GM13977 (cell line): ENCODE data around the gene IL1RAPL1.

Experiments
- DNase-seq: peaks from one replicate; pipeline ENCODE4 v3.0.0; 2012; ENCODE audit warnings: low spot score
- CTCF ChIP-seq: IDR thresholded peaks from 2 replicates; pipeline ENCODE4 v1.5.1; 2012; ENCODE audit warnings: mild to moderate bottlenecking, control low read depth; ENCODE audit not compliant: insufficient read depth; ENCODE audit errors: extremely low read depth, missing control alignments
- in situ Hi-C: fragments of 300-500 bp; cut with MboI; formaldehyde crosslinking; loops from one replicate; pipeline ENCODE4 v1.12.0; 2022; ENCODE audit warnings: low sequenced_read_pairs, low pct_unique_long_range_greater_than_20kb, mixed read lengths, inconsistent platforms; ENCODE audit not compliant: unreplicated experiment

The IL1RAPL1 gene

GRCh38 chrX:28675173-28675572 lies 87.9 kb downstream of the IL1RAPL1 start:
- no peak for TF ChIP-seq CTCF
- in situ Hi-C loops, result no loop called here
- DNase-seq, result no peak

GRCh38 chrX:28693101-28693500 lies 105.9 kb downstream of the IL1RAPL1 start:
- no peak for DNase-seq
- TF ChIP-seq CTCF, result no peak
- in situ Hi-C loops, result no loop called here

- in situ Hi-C loops, result no loop called here
- TF ChIP-seq CTCF, result no peak
- no peak for DNase-seq
Measured at GRCh38 chrX:28697732-28698131, 110.5 kb downstream of the IL1RAPL1 start.

- no peak for DNase-seq
- in situ Hi-C loops, result no loop called here
- peak; percentile 5 for TF ChIP-seq CTCF
Measured at GRCh38 chrX:28701222-28701621, 114.0 kb downstream of the IL1RAPL1 start.

GRCh38 chrX:28706964-28707363 lies 119.7 kb downstream of the IL1RAPL1 start:
- no peak for DNase-seq
- no peak for TF ChIP-seq CTCF
- in situ Hi-C loops, result no loop called here

GRCh38 chrX:28709421-28709820 lies 122.2 kb downstream of the IL1RAPL1 start:
- in situ Hi-C loops, result no loop called here
- DNase-seq, result no peak
- no peak for TF ChIP-seq CTCF

- no peak for TF ChIP-seq CTCF
- DNase-seq, result no peak
- in situ Hi-C loops, result no loop called here
Measured at GRCh38 chrX:28717864-28718263, 130.6 kb downstream of the IL1RAPL1 start.
